ENCODE results near the gene ADCY7. TPM values are rescaled to one million over a fixed set of nuclear protein-coding genes. Genes with fewer than 3 reads are reported as not detected.

Gene ADCY7
- total and polyA plus RNA-seq, 9 of the 15 experiments (the other 6 are each of a cell fraction or from before 2014, with no cell fraction given): 2.3 to 108 (median 28.6) TPM

DNA sequence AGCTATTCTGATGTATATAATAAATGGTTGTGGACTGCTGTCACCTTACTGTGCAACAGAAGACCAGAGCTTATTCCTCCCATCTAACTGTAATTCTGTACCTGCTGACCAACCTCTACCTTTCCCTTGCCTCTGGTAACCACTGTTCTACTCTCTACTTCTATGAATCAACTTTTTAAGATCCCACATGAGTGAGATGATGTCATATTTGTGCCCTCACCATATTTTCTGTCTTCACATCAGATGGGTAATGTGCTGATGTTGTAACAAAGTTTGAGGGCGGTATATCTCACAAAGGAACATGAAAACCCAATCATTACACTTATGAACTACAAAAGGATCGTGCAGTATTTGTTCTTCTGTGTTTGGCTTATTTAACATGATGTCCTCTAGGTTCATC lies 85.6 kb downstream of the ADCY7 start (continued):
- TF ChIP-seq CAMTA2 (CRISPR knock-in tag; conservative IDR thresholded peaks at IDR 0.05) (no peak), SFPQ (IDR thresholded peaks at IDR 0.05; ENCODE audit: low read depth, low read length) (no peak), HIVEP1 (CRISPR knock-in tag; IDR thresholded peaks at IDR 0.05) (no peak), ZBTB11 (CRISPR knock-in tag; IDR thresholded peaks at IDR 0.05) (no peak), JUND (IDR thresholded peaks at IDR 0.05; ENCODE audit: borderline replicate concordance, low read depth, low read length) (no peak), JUND (tag; IDR thresholded peaks at IDR 0.05; ENCODE audit: borderline replicate concordance, low read depth, low read length) (no peak), CGGBP1 (CRISPR knock-in tag; IDR thresholded peaks at IDR 0.05) (no peak)
